NOMO-1 treated with DMSO at 0.1 percent for 48 hours (cell line): ENCODE measurements around the gene HUNK.
"Not testable (repeated sequence)": the region's sequence is repeated elsewhere in the genome, so short reads cannot be mapped to it uniquely, and the experiment has no call there.

Source experiments
- DNase-seq: peaks from one replicate; lab custom pipeline; 2025; ENCODE audit not compliant: unreplicated experiment; lab: John Stamatoyannopoulos, UW

Gene HUNK

GRCh38 chr21:31918250-31918775 lies 45.5 kb downstream of the HUNK start:
- no peak for DNase-seq

- DNase-seq = no peak
Measured at GRCh38 chr21:31920275-31920674, 47.5 kb downstream of the HUNK start.

GRCh38 chr21:31921079-31921478 lies 48.3 kb downstream of the HUNK start:
- DNase-seq = no peak

GRCh38 chr21:31922881-31923280 lies 50.1 kb downstream of the HUNK start:
- no peak for DNase-seq

- no peak for DNase-seq
Measured at GRCh38 chr21:31923756-31924155, 50.9 kb downstream of the HUNK start.

GRCh38 chr21:31924548-31924947 lies 51.7 kb downstream of the HUNK start:
- no peak for DNase-seq

GRCh38 chr21:31926498-31926897 lies 53.7 kb downstream of the HUNK start:
- DNase-seq = no peak

- no peak for DNase-seq
Measured at GRCh38 chr21:31927689-31928353, 55.0 kb downstream of the HUNK start.

- DNase-seq = no peak
Measured at GRCh38 chr21:31928656-31929055, 55.8 kb downstream of the HUNK start.

- no peak for DNase-seq
Measured at GRCh38 chr21:31929548-31929947, 56.7 kb downstream of the HUNK start.

GRCh38 chr21:31930001-31930400 lies 57.2 kb downstream of the HUNK start:
- DNase-seq = no peak

GRCh38 chr21:31931644-31932469 lies 59.0 kb downstream of the HUNK start:
- DNase-seq = no peak

GRCh38 chr21:31932470-31932764 lies 59.6 kb downstream of the HUNK start:
- DNase-seq = no peak

- no peak for DNase-seq
Measured at GRCh38 chr21:31937303-31937702, 64.5 kb downstream of the HUNK start.

GRCh38 chr21:31938330-31939301 lies 65.8 kb downstream of the HUNK start:
- no peak for DNase-seq

- no peak for DNase-seq
Measured at GRCh38 chr21:31941694-31942093, 68.9 kb downstream of the HUNK start.

GRCh38 chr21:31943561-31943960 lies 70.7 kb downstream of the HUNK start:
- DNase-seq = no peak

GRCh38 chr21:31945141-31945540 lies 72.3 kb downstream of the HUNK start:
- DNase-seq = no peak

GRCh38 chr21:31945546-31945945 lies 72.7 kb downstream of the HUNK start:
- no peak for DNase-seq

- no peak for DNase-seq
Measured at GRCh38 chr21:31946231-31946630, 73.4 kb downstream of the HUNK start.

- DNase-seq = not testable (repeated sequence)
Measured at GRCh38 chr21:31946876-31947550, 74.2 kb downstream of the HUNK start.
